Right lobe of liver (tissue), 4 donors: ENCODE measurements around the gene POR.

Experiments
- CTCF ChIP-seq, 4 donors: fragments of 200-600 bp in 3 of 4; fragments of 450-650 bp in 1 of 4; IDR thresholded peaks; one replicate each; pipeline versions ENCODE4 v1.5.1 to v1.8.0; 2016 to 2022; ENCODE audit warnings: antibody characterized with exemption in 4 of 4, mild to moderate bottlenecking in 2 of 4
- POLR2A ChIP-seq: fragments of 450-650 bp; IDR thresholded peaks from one replicate; pipeline ENCODE4 v1.6.1; 2017; ENCODE audit warnings: antibody characterized with exemption, mild to moderate bottlenecking
- donor health status: DM: no; HTN: no; CAD: no.
- donor health status: DM: no; HTN: no; CAD: no.
- donor health status: DM: no; HTN: yes; CAD: no.

- TF ChIP-seq POLR2A, result no peak
- no peak for TF ChIP-seq CTCF (IDR thresholded peaks at IDR 0.05)
Measured at GRCh38 chr7:75924256-75924655, 9.3 kb downstream of the POR start.
